GM19468 (cell line): Measurements from ENCODE around the gene TEAD2.

Experiments used
- ATAC-seq: cut with Tn5 transposase; IDR thresholded peaks from one replicate; pipeline ENCODE4 v1.9.1; 2021; ENCODE audit warnings: mild to moderate bottlenecking, moderate library complexity, moderate number of reproducible peaks; ENCODE audit not compliant: unreplicated experiment; ENCODE audit errors: extremely low read depth

Gene TEAD2

GRCh38 chr19:49349567-49349966 lies 12.6 kb downstream of the TEAD2 start:
- no peak for ATAC-seq

GRCh38 chr19:49348305-49349189 lies 13.7 kb downstream of the TEAD2 start:
- ATAC-seq = no peak

DNA sequence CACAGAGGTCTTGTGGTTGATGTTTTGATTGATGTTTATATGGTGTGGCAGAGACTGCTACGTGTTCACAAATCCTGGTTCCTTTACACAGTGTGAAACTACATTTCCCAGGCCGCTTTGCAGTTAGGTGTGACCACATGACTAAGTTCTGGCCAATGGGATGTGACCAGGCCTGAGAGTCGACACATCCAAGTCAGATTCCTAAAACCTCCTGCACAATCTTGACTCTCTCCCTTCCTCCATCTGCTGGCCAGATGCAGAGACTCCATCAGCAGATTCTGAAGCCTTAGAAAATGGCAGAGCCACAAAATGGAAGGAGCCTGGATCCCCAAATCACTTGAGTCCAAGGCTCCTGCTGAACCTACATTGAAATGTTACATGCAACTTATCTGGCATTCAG lies 14.4 kb downstream of the TEAD2 start:
- ATAC-seq = no peak

DNA sequence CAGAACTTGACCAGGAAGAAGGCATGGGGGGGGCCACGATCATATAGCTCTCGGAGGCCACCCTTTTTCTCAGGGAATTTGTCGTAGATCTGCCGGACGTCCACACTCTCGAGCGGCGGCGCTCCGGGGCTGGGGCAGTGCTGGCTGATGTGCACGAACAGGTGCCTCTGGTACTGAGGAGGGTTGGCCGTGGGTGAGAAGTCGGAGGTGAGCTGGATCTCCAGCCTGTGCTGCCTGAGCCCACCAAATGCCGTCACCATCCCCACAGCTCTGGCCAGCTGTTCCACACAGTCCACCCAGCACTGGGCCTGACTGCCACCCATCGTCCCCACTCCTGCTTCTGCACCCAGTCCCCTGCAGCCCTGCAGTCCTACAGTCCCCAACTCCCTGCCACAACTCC lies 15.0 kb downstream of the TEAD2 start:
- no peak for ATAC-seq

- ATAC-seq = no peak
These were observed 17.5 kb downstream of the TEAD2 start for GRCh38 chr19:49344505-49345423.

- ATAC-seq = no peak
These were observed 19.1 kb downstream of the TEAD2 start for GRCh38 chr19:49343123-49343522.

GRCh38 chr19:49342291-49342721 lies 19.9 kb downstream of the TEAD2 start:
- ATAC-seq = no peak

- no peak for ATAC-seq
These were observed 21.1 kb downstream of the TEAD2 start for GRCh38 chr19:49340865-49341718.

GRCh38 chr19:49340069-49340864 lies 21.9 kb downstream of the TEAD2 start:
- no peak for ATAC-seq

- ATAC-seq = no peak
These were observed 22.7 kb downstream of the TEAD2 start for GRCh38 chr19:49339301-49340068.

- ATAC-seq = no peak
These were observed 23.4 kb downstream of the TEAD2 start for GRCh38 chr19:49338691-49339300.

DNA sequence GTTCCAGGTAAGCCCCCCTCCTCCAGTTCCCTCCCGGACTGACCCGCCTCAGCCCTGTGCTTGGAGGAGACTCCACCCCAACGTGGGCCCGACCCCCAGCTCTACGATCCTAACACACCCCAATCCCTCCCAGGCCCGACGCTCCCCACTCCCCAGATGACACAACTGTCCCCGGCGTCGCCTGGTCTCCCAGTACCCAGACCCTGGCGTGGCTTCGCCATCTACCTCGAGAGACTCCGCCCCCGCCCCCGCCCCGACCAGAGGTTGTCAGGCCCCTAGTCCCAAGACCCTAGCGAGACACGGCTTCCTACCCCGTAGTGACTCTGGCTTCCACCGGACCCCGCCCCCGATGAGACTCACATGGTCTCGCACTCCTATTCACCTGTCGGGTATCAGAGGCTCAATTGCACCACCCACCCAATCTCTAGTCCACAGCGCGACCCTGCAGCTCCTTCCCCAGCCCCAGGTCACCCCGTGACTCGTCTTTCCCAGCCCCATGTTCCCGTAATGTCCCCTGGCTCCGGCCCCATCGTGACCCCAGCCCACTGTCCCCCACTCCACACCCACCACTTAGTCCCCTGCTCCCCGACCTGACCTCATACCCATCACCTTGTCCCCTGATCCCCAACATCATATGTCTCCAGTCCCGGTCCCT lies 24.1 kb downstream of the TEAD2 start:
- no peak for ATAC-seq

GRCh38 chr19:49337267-49338022 lies 24.8 kb downstream of the TEAD2 start:
- ATAC-seq = no peak

DNA sequence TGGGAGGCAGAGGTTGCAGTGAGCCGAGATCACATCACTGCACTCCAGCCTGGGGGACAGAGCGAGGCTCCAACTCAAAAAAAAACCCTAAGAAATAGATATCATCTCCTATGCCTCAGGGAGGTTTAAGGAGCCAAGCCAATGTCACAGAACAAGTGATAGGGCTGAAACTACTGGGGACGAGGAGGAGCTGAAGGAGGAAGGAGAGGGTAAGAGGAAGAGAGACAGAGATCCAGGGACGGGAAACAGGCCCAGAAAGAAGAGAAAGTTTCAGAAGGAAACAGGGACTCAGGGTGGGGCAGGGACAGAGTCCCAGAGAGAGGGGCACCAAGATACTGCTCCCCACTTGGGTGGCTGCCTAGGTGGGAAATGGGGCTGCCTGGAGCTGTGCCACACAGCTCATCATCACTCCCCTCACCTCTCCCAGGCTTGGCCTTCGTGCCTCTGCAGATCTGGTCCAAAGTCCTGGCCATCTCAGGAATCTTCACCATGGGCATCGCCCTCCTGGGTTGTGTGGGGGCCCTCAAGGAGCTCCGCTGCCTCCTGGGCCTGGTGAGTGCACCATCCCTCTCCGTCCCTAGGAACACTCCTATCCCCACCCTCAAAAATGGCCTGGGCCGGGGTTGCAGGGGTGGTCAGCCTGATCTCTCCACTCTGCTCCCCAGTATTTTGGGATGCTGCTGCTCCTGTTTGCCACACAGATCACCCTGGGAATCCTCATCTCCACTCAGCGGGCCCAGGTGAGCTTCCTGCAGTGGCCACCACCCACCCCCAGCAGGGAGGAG lies 25.5 kb downstream of the TEAD2 start:
- no peak for ATAC-seq

GRCh38 chr19:49335784-49336481 lies 26.3 kb downstream of the TEAD2 start:
- no peak for ATAC-seq
